Panc1 (cell line): ENCODE results near the gene CXCR6. TPM values are rescaled to one million over a fixed set of nuclear protein-coding genes. Genes with fewer than 3 reads are reported as not detected.

Source experiments
- ATAC-seq: fragments of 200-7000 bp; cut with Tn5 transposase; 2 replicates; pipeline ENCODE4 v1.9.1; 2020; ENCODE audit warnings: mild to moderate bottlenecking, moderate library complexity
- BruUV-seq: library from RNA; stranded (reverse); fragments of 400-500 nt; replicated peaks from 2 replicates; lab custom pipeline; 2021; lab: Mats Ljungman, UMichigan
- CTCF ChIA-PET: fragments of 300-600 bp; sonication (Branson Sonifier 250); formaldehyde crosslinking; loops from one replicate; lab custom pipeline; 2022; ENCODE audit warnings: antibody characterized with exemption; lab: Charles Lee
- POLR2A ChIA-PET: fragments of 300-600 bp; sonication (Branson Sonifier 250); formaldehyde crosslinking; loops from one replicate; lab custom pipeline; 2022; ENCODE audit warnings: antibody characterized with exemption; lab: Charles Lee
- DNase-seq: peaks from one replicate; pipeline ENCODE4 v3.0.0-alpha.2; 2010; ENCODE audit warnings: low read depth, low spot score
- H3K27ac ChIP-seq: 2 replicates; pipeline ENCODE4 v1.5.1; 2011; ENCODE audit warnings: mild to moderate bottlenecking, low read length, inconsistent platforms
- H3K27me3 ChIP-seq: fragments of 200-500 bp; sonication (Bioruptor generic); 2 replicates; pipeline ENCODE4 v1.6.0; 2014; ENCODE audit warnings: low read length, inconsistent platforms; ENCODE audit not compliant: control insufficient read depth, insufficient read depth
- H3K36me3 ChIP-seq: fragments of 200-500 bp; sonication (Bioruptor generic); 2 replicates; pipeline ENCODE4 v1.5.1; 2014; ENCODE audit warnings: inconsistent platforms, mild to moderate bottlenecking, low read length, moderate library complexity; ENCODE audit not compliant: control insufficient read depth, insufficient read depth
- H3K4me1 ChIP-seq: 2 replicates; pipeline ENCODE4 v1.5.1; 2011; ENCODE audit warnings: inconsistent platforms, mild to moderate bottlenecking, low read length, moderate library complexity; ENCODE audit not compliant: control insufficient read depth, insufficient read depth
- H3K4me3 ChIP-seq, 2 experiments: 2 replicates each; pipeline ENCODE4 v1.5.1; 2011 to 2012; ENCODE audit warnings: low read depth in 2 of 2, low read length in 2 of 2, mild to moderate bottlenecking in 2 of 2, inconsistent platforms in 1 of 2, moderate library complexity in 1 of 2
- H3K9me3 ChIP-seq: fragments of 200-500 bp; sonication (Bioruptor generic); 2 replicates; pipeline ENCODE4 v1.5.1; 2014; ENCODE audit warnings: low read depth, mild to moderate bottlenecking, inconsistent platforms, low read length, moderate library complexity; ENCODE audit not compliant: control insufficient read depth, insufficient read depth
- POLR2AphosphoS5 ChIP-seq: IDR thresholded peaks from 2 replicates; pipeline ENCODE4 v1.6.1; 2012; ENCODE audit warnings: mild to moderate bottlenecking, low read depth, low read length, moderate library complexity
- SIN3A ChIP-seq: IDR thresholded peaks from 2 replicates; pipeline ENCODE4 v1.6.1; 2012; ENCODE audit warnings: low read depth, mild to moderate bottlenecking, low read length, moderate library complexity, borderline replicate concordance; ENCODE audit not compliant: insufficient read depth
- TCF7L2 ChIP-seq: IDR thresholded peaks from 2 replicates; pipeline ENCODE4 v1.6.1; 2011; ENCODE audit warnings: mild to moderate bottlenecking, low read depth, low read length, inconsistent platforms
- in situ Hi-C: cut with HindIII; loops from 2 replicates; pipeline ENCODE4 v1.10.0; 2016; ENCODE audit warnings: low sequenced_read_pairs, low pct_unique_long_range_greater_than_20kb
- intact Hi-C: fragments of 100-400 bp; cut with micrococcal nuclease; formaldehyde crosslinking; loops from one replicate; pipeline ENCODE4 v1.10.0; 2022; ENCODE audit not compliant: unreplicated experiment
- total RNA-seq: library from RNA; stranded (reverse); gene quantifications from one replicate; pipeline ENCODE4 v1.2.1, GENCODE V29; 2021; ENCODE audit not compliant: unreplicated experiment
- TF ChIP-seq, protein P1 (sequence below): fragments of 450-650 bp; IDR thresholded peaks from 2 replicates; pipeline ENCODE4 v1.5.1; 2017; ENCODE audit warnings: mild to moderate bottlenecking
- TF ChIP-seq, protein P2 (sequence below), 2 experiments: IDR thresholded peaks; 2 replicates each; pipeline ENCODE4 v1.6.1; 2011 to 2012; ENCODE audit warnings: low read depth in 2 of 2, control low read depth in 1 of 2, low read length in 1 of 2, mild to moderate bottlenecking in 1 of 2, moderate library complexity in 1 of 2; ENCODE audit not compliant: insufficient read depth in 1 of 2

The CXCR6 gene
- total RNA-seq, 1 experiment from 2014 or later: not detected

DNA sequence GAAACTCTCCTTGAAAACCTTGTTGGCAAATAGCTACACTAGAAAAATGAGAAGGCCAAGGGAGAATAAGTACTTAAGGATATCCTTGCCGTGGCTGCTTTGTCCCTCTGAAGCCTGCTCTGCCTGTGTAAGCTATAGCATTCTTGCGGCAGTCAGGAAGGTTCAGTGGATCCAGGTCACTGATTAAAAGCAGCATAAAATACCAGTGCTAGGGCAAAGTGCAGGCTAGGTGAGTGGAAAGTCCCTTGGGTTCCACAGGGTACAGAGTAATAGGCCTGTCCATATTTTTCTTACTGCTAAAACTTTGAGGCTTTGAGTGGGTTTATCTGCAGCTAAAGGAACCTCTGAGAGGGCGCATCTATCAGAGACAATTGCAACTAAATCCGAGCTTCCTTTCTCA, 10.3 kb downstream of the CXCR6 start:
- CTCF ChIA-PET: no interaction called here
- POLR2A ChIA-PET: no interaction called here

DNA sequence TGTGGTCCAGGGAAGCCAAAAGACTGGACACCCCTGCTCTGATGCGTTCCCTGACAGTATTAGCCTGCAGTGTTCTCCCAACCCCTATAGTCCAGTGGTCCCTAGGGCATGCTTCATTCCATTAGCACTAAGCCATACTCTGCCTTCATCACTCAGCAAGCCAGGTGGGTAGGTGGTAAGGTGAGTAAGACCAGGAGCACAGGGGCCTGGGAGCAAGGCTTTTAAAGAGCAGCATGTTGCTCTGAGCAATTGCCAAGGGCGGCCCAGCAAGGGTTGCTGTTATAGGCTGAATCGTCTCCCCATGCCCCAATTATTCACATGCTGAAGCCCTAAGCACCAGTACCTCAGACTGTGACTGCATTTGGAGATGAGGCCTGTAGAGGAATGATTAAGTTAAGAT, 11.0 kb downstream of the CXCR6 start:
- no peaks in the 10 kb centered on the region for H3K4me1 ChIP-seq
- TF ChIP-seq, protein P1, sequence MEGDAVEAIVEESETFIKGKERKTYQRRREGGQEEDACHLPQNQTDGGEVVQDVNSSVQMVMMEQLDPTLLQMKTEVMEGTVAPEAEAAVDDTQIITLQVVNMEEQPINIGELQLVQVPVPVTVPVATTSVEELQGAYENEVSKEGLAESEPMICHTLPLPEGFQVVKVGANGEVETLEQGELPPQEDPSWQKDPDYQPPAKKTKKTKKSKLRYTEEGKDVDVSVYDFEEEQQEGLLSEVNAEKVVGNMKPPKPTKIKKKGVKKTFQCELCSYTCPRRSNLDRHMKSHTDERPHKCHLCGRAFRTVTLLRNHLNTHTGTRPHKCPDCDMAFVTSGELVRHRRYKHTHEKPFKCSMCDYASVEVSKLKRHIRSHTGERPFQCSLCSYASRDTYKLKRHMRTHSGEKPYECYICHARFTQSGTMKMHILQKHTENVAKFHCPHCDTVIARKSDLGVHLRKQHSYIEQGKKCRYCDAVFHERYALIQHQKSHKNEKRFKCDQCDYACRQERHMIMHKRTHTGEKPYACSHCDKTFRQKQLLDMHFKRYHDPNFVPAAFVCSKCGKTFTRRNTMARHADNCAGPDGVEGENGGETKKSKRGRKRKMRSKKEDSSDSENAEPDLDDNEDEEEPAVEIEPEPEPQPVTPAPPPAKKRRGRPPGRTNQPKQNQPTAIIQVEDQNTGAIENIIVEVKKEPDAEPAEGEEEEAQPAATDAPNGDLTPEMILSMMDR: no peak
- TF ChIP-seq TCF7L2 (no peak), SIN3A (no peak)
- H3K9me3 ChIP-seq: no peaks in the 10 kb centered on the region
- H3K27ac ChIP-seq: no peak overlapping the region
- intact Hi-C loops: no loop called here
- ATAC-seq (no peak), DNase-seq (no peak)
- no peaks in the 10 kb centered on the region; the same call in 1 of the 2 replicates for H3K36me3 ChIP-seq
- POLR2A ChIA-PET: no interaction called here
- H3K27me3 ChIP-seq: no peaks in the 10 kb centered on the region
- CTCF ChIA-PET: no interaction called here
- in situ Hi-C loops: no loop called here
- no peak overlapping the region for H3K4me3 ChIP-seq
- BruUV-seq: no TSS peak

More for the DNA sequence above, 10.3 kb downstream of the CXCR6 start:
- Histone ChIP-seq H3K27me3 (no peaks in the 10 kb centered on the region), H3K4me3 (no peak overlapping the region), H3K4me1 (no peaks in the 10 kb centered on the region), H3K27ac (no peak overlapping the region), H3K36me3 (no peaks in the 10 kb centered on the region), H3K9me3 (no peaks in the 10 kb centered on the region)
- no peak for DNase-seq
- intact Hi-C loops (no loop called here), in situ Hi-C loops (no loop called here)
- no peak for TF ChIP-seq TCF7L2
- TF ChIP-seq POLR2AphosphoS5: no peak
- TF ChIP-seq, protein P2, sequence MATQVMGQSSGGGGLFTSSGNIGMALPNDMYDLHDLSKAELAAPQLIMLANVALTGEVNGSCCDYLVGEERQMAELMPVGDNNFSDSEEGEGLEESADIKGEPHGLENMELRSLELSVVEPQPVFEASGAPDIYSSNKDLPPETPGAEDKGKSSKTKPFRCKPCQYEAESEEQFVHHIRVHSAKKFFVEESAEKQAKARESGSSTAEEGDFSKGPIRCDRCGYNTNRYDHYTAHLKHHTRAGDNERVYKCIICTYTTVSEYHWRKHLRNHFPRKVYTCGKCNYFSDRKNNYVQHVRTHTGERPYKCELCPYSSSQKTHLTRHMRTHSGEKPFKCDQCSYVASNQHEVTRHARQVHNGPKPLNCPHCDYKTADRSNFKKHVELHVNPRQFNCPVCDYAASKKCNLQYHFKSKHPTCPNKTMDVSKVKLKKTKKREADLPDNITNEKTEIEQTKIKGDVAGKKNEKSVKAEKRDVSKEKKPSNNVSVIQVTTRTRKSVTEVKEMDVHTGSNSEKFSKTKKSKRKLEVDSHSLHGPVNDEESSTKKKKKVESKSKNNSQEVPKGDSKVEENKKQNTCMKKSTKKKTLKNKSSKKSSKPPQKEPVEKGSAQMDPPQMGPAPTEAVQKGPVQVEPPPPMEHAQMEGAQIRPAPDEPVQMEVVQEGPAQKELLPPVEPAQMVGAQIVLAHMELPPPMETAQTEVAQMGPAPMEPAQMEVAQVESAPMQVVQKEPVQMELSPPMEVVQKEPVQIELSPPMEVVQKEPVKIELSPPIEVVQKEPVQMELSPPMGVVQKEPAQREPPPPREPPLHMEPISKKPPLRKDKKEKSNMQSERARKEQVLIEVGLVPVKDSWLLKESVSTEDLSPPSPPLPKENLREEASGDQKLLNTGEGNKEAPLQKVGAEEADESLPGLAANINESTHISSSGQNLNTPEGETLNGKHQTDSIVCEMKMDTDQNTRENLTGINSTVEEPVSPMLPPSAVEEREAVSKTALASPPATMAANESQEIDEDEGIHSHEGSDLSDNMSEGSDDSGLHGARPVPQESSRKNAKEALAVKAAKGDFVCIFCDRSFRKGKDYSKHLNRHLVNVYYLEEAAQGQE (IDR thresholded peaks at IDR 0.05; ENCODE audit: insufficient read depth in 1 of 2, low read depth in 2 of 2, low read length in 1 of 2): no peak
- no peak for TF ChIP-seq SIN3A
- TF ChIP-seq, protein P1: no peak
- ATAC-seq: no peak
- BruUV-seq: no TSS peak
